GM12878 (cell line): ENCODE data around the gene GLA. TPM values are rescaled to one million over a fixed set of nuclear protein-coding genes. Genes with fewer than 3 reads are reported as not detected.

Experiments
- ATAC-seq: fragments of 200-7000 bp; cut with Tn5 transposase; 3 replicates; pipeline ENCODE4 v1.9.1; 2020; ENCODE audit warnings: mild to moderate bottlenecking, moderate library complexity
- BruUV-seq: library from RNA; stranded (reverse); fragments of 400-500 nt; replicated peaks from 2 replicates; lab custom pipeline; 2021; lab: Mats Ljungman, UMichigan
- CTCF ChIA-PET: fragments of 300-600 bp; sonication (Branson Sonifier 250); formaldehyde crosslinking; extraction: SDS; loops from one replicate; lab custom pipeline; 2021; ENCODE audit warnings: inconsistent platforms; lab: Yijun Ruan, JAX
- POLR2A ChIA-PET: fragments of 350-600 bp; formaldehyde crosslinking; extraction: SDS; loops from one replicate; lab custom pipeline; 2021; ENCODE audit warnings: inconsistent platforms; lab: Charles Lee
- RAD21 ChIA-PET: fragments of 300-600 bp; sonication (Branson Sonifier 250); formaldehyde crosslinking; loops from one replicate; lab custom pipeline; 2023; ENCODE audit warnings: antibody characterized with exemption; ENCODE audit not compliant: unreplicated experiment; lab: Charles Lee
- SMC1A ChIA-PET: fragments of 300-600 bp; sonication (Branson Sonifier 250); formaldehyde crosslinking; loops from one replicate; lab custom pipeline; 2023; ENCODE audit not compliant: unreplicated experiment, uncharacterized antibody; lab: Charles Lee
- DNase-seq: peaks from one replicate; pipeline ENCODE4 v3.0.0-alpha.2; 2011; ENCODE audit warnings: low read depth, low spot score
- FAIRE-seq: peaks from 3 replicates; lab custom pipeline; 2011; peaks lifted over from hg19 to GRCh38; lab: Jason Lieb, UNC
- H2AFZ ChIP-seq: 2 replicates; pipeline ENCODE4 v1.6.0; 2011; ENCODE audit warnings: low read depth, low read length, control low read depth; ENCODE audit not compliant: control insufficient read depth
- H3K27ac ChIP-seq: 2 replicates; pipeline ENCODE4 v1.5.1; 2011; ENCODE audit warnings: control low read depth; ENCODE audit not compliant: control insufficient read depth, insufficient read depth
- H3K27me3 ChIP-seq, 2 experiments: replicated peaks in 1 of 2; 2 replicates each; pipeline versions ENCODE4 v1.6.0 to v1.6.1; 2011; ENCODE audit warnings: low read length in 1 of 2; ENCODE audit not compliant: control insufficient read depth in 2 of 2, insufficient read depth in 2 of 2
- H3K36me3 ChIP-seq, 2 experiments: 2 replicates each; pipeline ENCODE4 v1.5.1; 2011; ENCODE audit warnings: low read length in 1 of 2; ENCODE audit not compliant: control insufficient read depth in 2 of 2, insufficient read depth in 2 of 2
- H3K4me1 ChIP-seq: 2 replicates; pipeline ENCODE4 v1.6.1; 2011; ENCODE audit warnings: mild to moderate bottlenecking, low read length, moderate library complexity, mixed read lengths; ENCODE audit not compliant: control insufficient read depth, insufficient read depth
- H3K4me2 ChIP-seq: 2 replicates; pipeline ENCODE4 v1.6.0; 2011; ENCODE audit warnings: control low read depth; ENCODE audit not compliant: control insufficient read depth, insufficient read depth
- H3K4me3 ChIP-seq: fragments of 200-600 bp; sonication (generic); 2 replicates; pipeline ENCODE4 v1.5.1; 2016
- H3K79me2 ChIP-seq: 2 replicates; pipeline ENCODE4 v1.6.0; 2011; ENCODE audit warnings: low read length; ENCODE audit not compliant: control insufficient read depth, insufficient read depth
- H3K9ac ChIP-seq: 2 replicates; pipeline ENCODE4 v1.8.0; 2011; ENCODE audit warnings: low read length, control low read depth, mixed read lengths; ENCODE audit not compliant: control insufficient read depth, insufficient read depth
- H3K9me3 ChIP-seq: replicated peaks from 3 replicates; pipeline ENCODE4 v1.5.1; 2011; ENCODE audit warnings: mild to moderate bottlenecking, low read length; ENCODE audit not compliant: control insufficient read depth, insufficient read depth
- H4K20me1 ChIP-seq: 2 replicates; pipeline ENCODE4 v1.6.0; 2011; ENCODE audit not compliant: control insufficient read depth, insufficient read depth
- CBX3 ChIP-seq: fragments of 200-600 bp; sonication (generic); IDR thresholded peaks from 2 replicates; pipeline ENCODE4 v1.6.1; 2016; ENCODE audit warnings: low read depth, borderline replicate concordance
- CHD1 ChIP-seq: IDR thresholded peaks from 2 replicates; pipeline ENCODE4 v1.6.1; 2012; ENCODE audit warnings: low read depth, low read length, improper control_type of control experiment
- EZH2 ChIP-seq: IDR thresholded peaks from 2 replicates; pipeline ENCODE4 v1.6.1; 2012; ENCODE audit warnings: low read depth, mild to moderate bottlenecking, control low read depth, inconsistent platforms, low read length, borderline replicate concordance; ENCODE audit not compliant: control insufficient read depth
- PAX8 ChIP-seq: fragments of 450-650 bp; IDR thresholded peaks from 2 replicates; pipeline ENCODE4 v1.6.1; 2017; ENCODE audit warnings: mild to moderate bottlenecking, moderate library complexity
- PBX3 ChIP-seq: IDR thresholded peaks from 2 replicates; pipeline ENCODE4 v1.6.1; 2011; ENCODE audit warnings: mild to moderate bottlenecking, low read depth, low read length, moderate library complexity; ENCODE audit not compliant: insufficient replicate concordance
- RB1 ChIP-seq: fragments of 450-650 bp; formaldehyde crosslinking; IDR thresholded peaks from 2 replicates; pipeline ENCODE4 v1.6.1; 2017; ENCODE audit warnings: mild to moderate bottlenecking, borderline replicate concordance
- SMARCA5 ChIP-seq: fragments of 450-650 bp; IDR thresholded peaks from 2 replicates; pipeline ENCODE4 v1.6.1; 2017; ENCODE audit warnings: mild to moderate bottlenecking
- STAT1 ChIP-seq: fragments of 450-650 bp; conservative IDR thresholded peaks from 2 replicates; pipeline ENCODE4 v1.6.1; 2014; ENCODE audit warnings: antibody characterized with exemption, mild to moderate bottlenecking
- TCF12 ChIP-seq: IDR thresholded peaks from 2 replicates; pipeline ENCODE4 v1.6.1; 2011; ENCODE audit warnings: low read depth, mild to moderate bottlenecking, low read length
- WGBS: methylation state at CpG from one replicate; pipeline ENCODE4 v1.1.6; 2016; ENCODE audit warnings: low lambda C conversion rate; ENCODE audit not compliant: insufficient replicate concordance, insufficient coverage; ENCODE audit errors: missing lambda C conversion rate; 5-methylcytosine and 5-hydroxymethylcytosine counted together
- in situ Hi-C: fragments of 300-500 bp; cut with MboI; formaldehyde crosslinking; loops from 9 replicates; pipeline ENCODE4 v1.14.3; 2018; ENCODE audit warnings: mixed read lengths
- intact Hi-C: fragments of 100-400 bp; cut with micrococcal nuclease; formaldehyde crosslinking; loops from one replicate; pipeline ENCODE4 v1.14.2; 2022; ENCODE audit not compliant: unreplicated experiment
- polyA plus RNA-seq, 11 experiments: library from polyadenylated mRNA; depleted of rRNA in 4 of 11; unstranded in 6 of 11; stranded (reverse) in 5 of 11; fragments of >200 nt; fragmentation: Nextera tagmentation in 4 of 11; fragmentation: Illumina TruSeq in 1 of 11; extraction: Ambion mirVana in 4 of 11; extraction: Trizol in 1 of 11; gene quantifications; 1 replicate in 1 of 11; 2 replicates in 10 of 11; pipeline versions ENCODE4 v1.2.1 to v1.2.3, GENCODE V29; 2011 to 2016; ENCODE audit warnings: inconsistent platforms in 2 of 11, missing spikeins in 2 of 11, low read depth in 1 of 11
- total RNA-seq, 4 experiments: library from RNA; depleted of rRNA in 3 of 4; stranded (reverse); fragments of >200 nt in 3 of 4; fragmentation: Illumina TruSeq in 1 of 4; extraction: Trizol in 1 of 4; gene quantifications; 2 replicates each; pipeline versions ENCODE4 v1.2.1 to v1.2.3, GENCODE V29; 2013 to 2021

The GLA gene
- total and polyA plus RNA-seq, 10 of the 15 experiments (the other 5 are each of a cell fraction or from before 2014, with no cell fraction given): 23.8 to 66.4 (median 29.1) TPM

- Histone ChIP-seq H3K27ac (peak overlapping the region; percentile 72), H3K27me3 (no peaks in the 10 kb centered on the region), H3K9me3 (no peaks in the 10 kb centered on the region), H3K4me2 (peak overlapping the region; percentile 62), H3K4me1 (0 out of 2 replicates have a peak, but pooled peaks cover 3% of the 10 kb centered on the region), H3K79me2 (peaks cover 25% of the 10 kb centered on the region), H2AFZ (peak overlapping the region; percentile 89), H3K36me3 (peaks cover 0 to 9% of the 10 kb centered on the region in 2 experiments; a peak in 1 of 4 replicates), H3K4me3 (peak overlapping the region; percentile 87; the same call in 1 of the 2 replicates), H3K9ac (peak overlapping the region; percentile 79), H4K20me1 (no peaks in the 10 kb centered on the region)
- 19% methylated on average over 4 of the region's 4 CpGs for WGBS
- BruUV-seq: no TSS peak
- in situ Hi-C loops: no loop called here
- DNase-seq (no peak), ATAC-seq (no peak), FAIRE-seq (no peak)
- TF ChIP-seq STAT1: no peak
- no peak for TF ChIP-seq CHD1
- TF ChIP-seq PBX3: no peak
- no peak for TF ChIP-seq SMARCA5
- TF ChIP-seq TCF12: no peak
- no peak for TF ChIP-seq PAX8
- no peak for TF ChIP-seq EZH2
- no peak for TF ChIP-seq RB1
- TF ChIP-seq CBX3: no peak
- ChIA-PET CTCF (interaction anchor here (1.4 to 2.1 kb wide), 2 partner anchors 35 to 42 kb away, joined by 3 to 9 read pairs; partner anchors contain the start of gene RPL36A), SMC1A (interaction anchor here (0.7 to 1.9 kb wide), 6 partner anchors 9 to 451 kb away, joined by 3 to 8 read pairs (median 5); partner anchors contain the start of gene RPL36A), POLR2A (interaction anchor here (0.5 to 3.1 kb wide), 9 partner anchors 9 to 354 kb away, joined by 3 to 12 read pairs (median 3); partner anchors contain the start of gene RPL36A), RAD21 (interaction anchor here (1.4 to 1.9 kb wide), 3 partner anchors 35 to 47 kb away, joined by 4 to 11 read pairs (median 4); partner anchors contain the start of gene RPL36A)
- intact Hi-C loops: loop anchor here (5.0 kb wide), 1 partner anchor 38 kb away; the partner anchor contains the start of gene BTK
Observed at GRCh38 chrX:101349193-101349562, 58.5 kb downstream of the GLA start.
